ENCODE measurements around the gene RYR3. TPM values are rescaled to one million over a fixed set of nuclear protein-coding genes. Genes with fewer than 3 reads are reported as not detected.

Gene RYR3
- total RNA-seq, 4 donors from 2014 or later: 0.18 to 3.3 (median 2.3) TPM

DNA sequence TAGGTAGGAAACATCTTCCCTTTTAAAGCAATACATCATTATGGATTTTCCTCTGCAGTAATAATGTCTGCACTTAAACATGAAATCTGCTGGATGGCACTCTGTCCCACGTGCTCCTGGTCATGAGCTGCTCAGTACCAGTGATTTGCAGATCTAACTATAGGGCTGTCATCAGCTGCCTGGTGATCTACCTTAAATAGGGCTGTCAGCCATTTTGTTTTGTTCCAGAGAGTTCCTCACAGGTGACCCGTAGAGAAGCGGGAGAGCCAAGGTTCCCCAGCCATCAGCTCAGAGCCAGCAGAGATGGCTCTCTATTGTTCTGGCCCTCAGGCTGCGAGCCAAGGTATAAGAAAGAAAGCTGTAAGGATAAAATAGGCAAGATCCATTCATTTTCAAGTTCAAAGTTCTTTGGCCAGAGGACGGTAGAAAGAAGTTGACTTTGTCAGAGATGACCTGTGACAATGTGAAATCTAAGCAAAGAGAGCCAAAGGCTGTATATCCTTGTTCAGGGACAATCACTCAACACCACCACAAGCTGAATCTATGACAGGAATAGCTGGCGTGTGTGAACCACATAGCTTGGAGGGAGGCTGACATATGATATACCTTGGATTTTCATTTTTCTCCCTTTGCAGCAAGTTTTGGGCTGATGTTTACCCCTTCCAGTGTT is 156.5 kb downstream of the RYR3 start:
- H3K27ac ChIP-seq: no peak overlapping the region
- H3K27me3 ChIP-seq: no peaks in the 10 kb centered on the region
- no peaks in the 10 kb centered on the region for H3K9me3 ChIP-seq
- DNase-seq: no peak
- no peaks in the 10 kb centered on the region for H3K4me1 ChIP-seq
- H3K36me3 ChIP-seq: no peaks in the 10 kb centered on the region
- no peak for TF ChIP-seq POLR2A (IDR thresholded peaks at IDR 0.05)
- TF ChIP-seq, protein P1, sequence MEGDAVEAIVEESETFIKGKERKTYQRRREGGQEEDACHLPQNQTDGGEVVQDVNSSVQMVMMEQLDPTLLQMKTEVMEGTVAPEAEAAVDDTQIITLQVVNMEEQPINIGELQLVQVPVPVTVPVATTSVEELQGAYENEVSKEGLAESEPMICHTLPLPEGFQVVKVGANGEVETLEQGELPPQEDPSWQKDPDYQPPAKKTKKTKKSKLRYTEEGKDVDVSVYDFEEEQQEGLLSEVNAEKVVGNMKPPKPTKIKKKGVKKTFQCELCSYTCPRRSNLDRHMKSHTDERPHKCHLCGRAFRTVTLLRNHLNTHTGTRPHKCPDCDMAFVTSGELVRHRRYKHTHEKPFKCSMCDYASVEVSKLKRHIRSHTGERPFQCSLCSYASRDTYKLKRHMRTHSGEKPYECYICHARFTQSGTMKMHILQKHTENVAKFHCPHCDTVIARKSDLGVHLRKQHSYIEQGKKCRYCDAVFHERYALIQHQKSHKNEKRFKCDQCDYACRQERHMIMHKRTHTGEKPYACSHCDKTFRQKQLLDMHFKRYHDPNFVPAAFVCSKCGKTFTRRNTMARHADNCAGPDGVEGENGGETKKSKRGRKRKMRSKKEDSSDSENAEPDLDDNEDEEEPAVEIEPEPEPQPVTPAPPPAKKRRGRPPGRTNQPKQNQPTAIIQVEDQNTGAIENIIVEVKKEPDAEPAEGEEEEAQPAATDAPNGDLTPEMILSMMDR (IDR thresholded peaks at IDR 0.05): no peak
- H3K4me3 ChIP-seq: no peak overlapping the region

DNA sequence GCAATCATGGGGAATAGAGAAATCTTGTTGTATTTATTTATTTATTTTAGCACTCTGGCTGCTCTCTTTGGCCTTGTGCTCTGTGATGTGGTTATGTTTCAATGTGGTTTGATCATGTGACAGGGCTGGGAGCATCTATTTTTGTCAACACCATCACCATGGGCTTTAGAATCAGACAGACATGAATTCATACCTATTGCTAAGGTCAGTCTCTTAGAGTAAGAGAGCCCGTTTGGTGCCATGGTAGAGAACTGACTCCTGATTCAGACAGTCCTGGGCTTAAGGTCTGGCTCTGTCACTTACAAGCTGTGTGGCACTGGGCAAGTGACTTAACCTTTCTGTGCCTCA is 157.0 kb downstream of the RYR3 start:
- no peaks in the 10 kb centered on the region for H3K4me1 ChIP-seq
- H3K9me3 ChIP-seq: no peaks in the 10 kb centered on the region
- no peak overlapping the region for H3K27ac ChIP-seq
- H3K36me3 ChIP-seq: no peaks in the 10 kb centered on the region
- DNase-seq: no peak
- no peak overlapping the region for H3K4me3 ChIP-seq
- TF ChIP-seq, protein P1 (IDR thresholded peaks at IDR 0.05): no peak
- no peak for TF ChIP-seq POLR2A (IDR thresholded peaks at IDR 0.05)
- no peaks in the 10 kb centered on the region for H3K27me3 ChIP-seq

DNA sequence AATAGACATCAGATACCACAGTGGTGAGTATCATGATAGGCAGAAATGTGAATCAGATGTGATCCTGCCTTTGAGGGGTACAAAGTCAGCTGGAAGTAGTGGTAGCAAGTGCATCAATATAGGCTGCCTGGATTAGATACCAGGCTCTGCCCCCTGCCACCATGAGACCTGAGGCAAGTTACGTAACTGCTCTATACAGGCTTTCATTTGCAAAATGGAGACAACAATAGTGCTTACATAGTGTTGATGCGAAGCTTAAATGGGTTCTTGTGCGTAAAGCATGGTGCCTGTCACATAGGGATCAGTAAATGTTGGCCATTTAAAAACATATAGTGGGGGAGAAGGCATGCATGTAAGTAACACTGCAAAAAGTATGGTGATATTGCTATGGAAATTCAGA is 158.0 kb downstream of the RYR3 start:
- Histone ChIP-seq H3K27ac (no peak overlapping the region), H3K4me1 (no peaks in the 10 kb centered on the region), H3K27me3 (no peaks in the 10 kb centered on the region), H3K9me3 (no peaks in the 10 kb centered on the region), H3K4me3 (no peak overlapping the region), H3K36me3 (no peaks in the 10 kb centered on the region)
- no peak for DNase-seq
- no peak for TF ChIP-seq POLR2A (IDR thresholded peaks at IDR 0.05)
- TF ChIP-seq, protein P1 (IDR thresholded peaks at IDR 0.05): no peak

DNA sequence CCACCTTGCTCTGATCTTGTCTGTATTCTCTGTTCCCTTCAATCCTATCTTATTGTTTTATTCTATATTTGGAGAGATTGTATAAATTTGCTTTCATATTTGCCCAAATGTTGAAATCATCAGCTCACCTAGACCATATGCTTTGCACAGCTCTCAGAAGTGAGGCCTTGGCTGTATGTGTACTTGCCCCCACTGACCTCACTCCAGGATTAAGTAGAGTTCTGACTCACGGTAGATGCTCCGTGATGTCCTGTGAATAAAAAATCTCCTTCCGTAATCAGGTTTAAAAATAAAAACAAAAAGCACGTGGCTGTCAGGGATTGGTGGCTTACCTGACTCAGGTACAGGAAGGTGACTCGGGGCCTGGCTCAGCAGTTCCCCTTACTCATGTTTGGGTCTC is 162.2 kb downstream of the RYR3 start:
- Histone ChIP-seq H3K27ac (no peak overlapping the region), H3K4me3 (no peak overlapping the region), H3K9me3 (no peaks in the 10 kb centered on the region), H3K27me3 (no peaks in the 10 kb centered on the region), H3K4me1 (no peaks in the 10 kb centered on the region), H3K36me3 (no peaks in the 10 kb centered on the region)
- no peak for DNase-seq
- TF ChIP-seq, protein P1 (IDR thresholded peaks at IDR 0.05): no peak
- no peak for TF ChIP-seq POLR2A (IDR thresholded peaks at IDR 0.05)

DNA sequence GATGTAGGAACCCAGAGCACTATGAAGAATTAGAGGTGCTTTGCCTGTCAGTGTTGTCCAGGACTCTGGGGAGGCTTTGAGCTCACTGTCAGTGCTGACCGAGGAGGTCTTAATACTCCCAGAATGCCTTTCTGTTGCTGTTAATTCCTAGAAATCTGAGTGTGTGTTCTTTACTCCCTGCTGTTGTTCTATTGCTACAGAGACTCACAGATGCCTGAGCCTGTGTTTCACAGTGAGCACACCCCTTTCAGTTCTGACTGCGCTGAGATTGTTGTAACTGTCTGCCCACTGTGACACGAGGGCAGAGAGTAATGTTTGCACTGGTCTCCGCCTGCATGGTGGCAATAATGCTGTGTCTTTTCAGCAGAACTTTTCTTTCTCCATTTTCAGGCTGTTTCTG is 162.9 kb downstream of the RYR3 start:
- TF ChIP-seq, protein P1 (IDR thresholded peaks at IDR 0.05): no peak
- TF ChIP-seq POLR2A (IDR thresholded peaks at IDR 0.05): no peak
- Histone ChIP-seq H3K4me3 (no peak overlapping the region), H3K4me1 (no peaks in the 10 kb centered on the region), H3K36me3 (no peaks in the 10 kb centered on the region), H3K27me3 (no peaks in the 10 kb centered on the region), H3K9me3 (no peaks in the 10 kb centered on the region), H3K27ac (no peak overlapping the region)
- no peak for DNase-seq

DNA sequence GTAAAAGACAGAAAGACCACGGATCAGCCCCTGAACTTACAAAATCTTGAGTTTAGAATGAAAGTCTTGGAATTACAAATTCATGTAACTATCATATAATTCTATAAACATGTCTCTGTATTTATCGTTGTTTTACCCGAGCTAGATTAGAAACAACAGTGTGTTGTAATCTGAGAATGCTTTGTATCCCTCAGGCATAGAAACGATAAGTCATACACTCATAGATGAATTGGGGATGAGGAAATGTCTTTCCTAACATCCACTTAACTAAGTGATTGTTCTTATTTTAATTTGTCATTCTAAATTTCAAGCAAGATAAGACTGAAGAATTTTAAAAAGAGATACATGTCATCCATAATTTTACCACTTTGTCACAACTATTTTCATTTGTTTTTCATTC is 165.3 kb downstream of the RYR3 start:
- no peak for DNase-seq
- H3K27me3 ChIP-seq: no peaks in the 10 kb centered on the region
- TF ChIP-seq, protein P1 (IDR thresholded peaks at IDR 0.05): no peak
- no peak for TF ChIP-seq POLR2A (IDR thresholded peaks at IDR 0.05)
- no peak overlapping the region for H3K27ac ChIP-seq
- no peak overlapping the region for H3K4me3 ChIP-seq
- H3K4me1 ChIP-seq: no peaks in the 10 kb centered on the region
- no peaks in the 10 kb centered on the region for H3K9me3 ChIP-seq
- H3K36me3 ChIP-seq: no peaks in the 10 kb centered on the region
